DOHH2 (cell line): ENCODE data around the gene PLA2G1B.

ENCODE experiments used
- H3F3A ChIP-seq: fragments of 200-600 bp; sonication (generic), shearing (Covaris generic); 2 replicates; pipeline ENCODE4 v1.6.0; 2016; ENCODE audit warnings: antibody characterized with exemption, mild to moderate bottlenecking; ENCODE audit not compliant: control insufficient read depth, insufficient read depth
- H3K27ac ChIP-seq: fragments of 200-600 bp; sonication (generic); 2 replicates; pipeline ENCODE4 v1.5.1; 2014; ENCODE audit warnings: low read depth, mild to moderate bottlenecking, low read length, moderate library complexity
- H3K27me3 ChIP-seq: fragments of 200-600 bp; sonication (generic); 2 replicates; pipeline ENCODE4 v1.6.1; 2014; ENCODE audit warnings: mild to moderate bottlenecking, low read length, mixed read lengths; ENCODE audit not compliant: control insufficient read depth
- H3K36me3 ChIP-seq: fragments of 200-600 bp; sonication (generic); 2 replicates; pipeline ENCODE4 v1.6.1; 2014; ENCODE audit warnings: mild to moderate bottlenecking, low read length, moderate library complexity, mixed read lengths; ENCODE audit not compliant: control insufficient read depth
- H3K4me1 ChIP-seq: fragments of 200-600 bp; sonication (generic); 2 replicates; pipeline ENCODE4 v1.6.1; 2014; ENCODE audit warnings: mild to moderate bottlenecking, low read length, mixed read lengths; ENCODE audit not compliant: control insufficient read depth
- H3K4me2 ChIP-seq: fragments of 200-600 bp; sonication (generic); 2 replicates; pipeline ENCODE4 v1.6.0; 2014; ENCODE audit warnings: mild to moderate bottlenecking, low read length, moderate library complexity
- H3K4me3 ChIP-seq: fragments of 200-600 bp; sonication (generic); 2 replicates; pipeline ENCODE4 v1.5.1; 2014; ENCODE audit warnings: mild to moderate bottlenecking, low read length, mixed read lengths
- H3K79me2 ChIP-seq: fragments of 200-600 bp; sonication (generic); 2 replicates; pipeline ENCODE4 v1.6.1; 2014; ENCODE audit warnings: mild to moderate bottlenecking, low read length, mixed read lengths; ENCODE audit not compliant: control insufficient read depth
- H3K9me2 ChIP-seq: fragments of 200-600 bp; sonication (generic); replicated peaks from 2 replicates; pipeline ENCODE4 v1.6.1; 2014; ENCODE audit warnings: mild to moderate bottlenecking, low read length, mixed read lengths; ENCODE audit not compliant: control insufficient read depth
- H3K9me3 ChIP-seq: fragments of 200-600 bp; sonication (generic); 2 replicates; pipeline ENCODE4 v1.6.1; 2014; ENCODE audit warnings: antibody characterized with exemption, low read length, mixed read lengths; ENCODE audit not compliant: control insufficient read depth, insufficient read depth
- H4K20me1 ChIP-seq: fragments of 200-600 bp; sonication (generic); 2 replicates; pipeline ENCODE4 v1.6.0; 2014; ENCODE audit warnings: low read depth, mild to moderate bottlenecking, antibody characterized with exemption, low read length, moderate library complexity; ENCODE audit not compliant: control insufficient read depth, insufficient read depth
- CTCF ChIP-seq: fragments of 200-600 bp; sonication (generic); IDR thresholded peaks from one replicate; pipeline ENCODE4 v1.5.1; 2014; ENCODE audit warnings: antibody characterized with exemption, mild to moderate bottlenecking, low read depth, low read length; ENCODE audit not compliant: poor library complexity, severe bottlenecking
- EZH2phosphoT487 ChIP-seq: fragments of 200-600 bp; sonication (generic); IDR thresholded peaks from 2 replicates; pipeline ENCODE4 v1.6.1; 2017; ENCODE audit warnings: borderline replicate concordance, mild to moderate bottlenecking, antibody characterized with exemption, low read length, moderate library complexity, mixed read lengths

Gene PLA2G1B

DNA sequence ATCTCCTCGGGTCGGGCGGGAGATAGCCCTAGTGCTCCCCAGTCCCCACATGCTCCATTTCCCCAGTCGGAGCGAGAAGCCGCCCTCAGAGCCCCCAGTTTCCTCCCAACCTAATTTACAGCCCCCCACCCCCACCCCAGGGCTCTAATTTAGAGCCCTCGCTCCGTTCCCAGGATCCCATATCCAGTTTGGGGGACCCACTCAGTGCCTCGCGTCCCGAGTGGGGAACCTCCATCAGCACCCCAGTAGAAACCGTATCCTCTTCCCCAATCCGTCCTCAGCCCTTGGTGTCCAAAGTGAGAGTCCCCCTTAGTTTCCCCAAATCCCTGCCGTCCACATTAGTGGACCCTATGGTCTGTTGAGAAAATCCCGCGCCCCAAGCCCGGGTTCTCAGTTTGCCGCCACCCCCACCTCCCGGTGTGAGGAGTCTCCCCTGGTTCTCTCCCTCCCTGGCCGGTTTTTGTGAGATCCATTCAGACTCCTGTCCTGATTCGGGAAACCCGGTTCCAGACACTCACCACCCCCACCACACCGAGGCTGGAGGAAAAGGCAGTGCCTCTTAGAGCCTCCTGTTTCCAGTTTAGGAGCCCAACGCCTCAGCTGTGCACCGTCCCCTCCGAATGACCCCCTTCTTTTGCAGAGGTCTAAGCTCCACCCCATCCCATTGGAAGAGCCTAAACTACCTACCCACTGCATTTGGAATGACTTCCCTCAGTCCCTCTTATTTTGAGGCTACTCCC is 42.2 kb upstream of the PLA2G1B start:
- Histone ChIP-seq H3K4me1 (no peaks in the 10 kb centered on the region), H3K27ac (no peak overlapping the region), H3K36me3 (no peaks in the 10 kb centered on the region), H3K9me3 (no peaks in the 10 kb centered on the region), H3K4me2 (no peak overlapping the region), H3K4me3 (no peak overlapping the region), H3K27me3 (peaks cover 53% of the 10 kb centered on the region), H3K9me2 (no peaks in the 10 kb centered on the region), H3K79me2 (no peaks in the 10 kb centered on the region), H3F3A (no peaks in the 10 kb centered on the region), H4K20me1 (no peaks in the 10 kb centered on the region)
- TF ChIP-seq CTCF (no peak), EZH2phosphoT487 (no peak)

- Histone ChIP-seq H3K27me3 (peaks cover 52% of the 10 kb centered on the region), H3K36me3 (no peaks in the 10 kb centered on the region), H3K4me3 (no peak within 1 kb of the TSS), H3K4me1 (no peaks in the 10 kb centered on the region), H3K27ac (no peak within 1 kb of the TSS), H3K4me2 (no peak within 1 kb of the TSS), H3K9me2 (no peaks in the 10 kb centered on the region), H3K9me3 (no peaks in the 10 kb centered on the region), H3K79me2 (no peaks in the 10 kb centered on the region), H4K20me1 (no peaks in the 10 kb centered on the region), H3F3A (no peaks in the 10 kb centered on the region)
- TF ChIP-seq CTCF: no peak
- TF ChIP-seq EZH2phosphoT487: no peak
Measured at GRCh38 chr12:120368789-120369602, 41.4 kb upstream of the PLA2G1B start, which contains the start of gene MSI1. Gene MSI1 (minus strand): TSS chr12:120369164. CDS start chr12:120369091, 73 bp downstream.

DNA sequence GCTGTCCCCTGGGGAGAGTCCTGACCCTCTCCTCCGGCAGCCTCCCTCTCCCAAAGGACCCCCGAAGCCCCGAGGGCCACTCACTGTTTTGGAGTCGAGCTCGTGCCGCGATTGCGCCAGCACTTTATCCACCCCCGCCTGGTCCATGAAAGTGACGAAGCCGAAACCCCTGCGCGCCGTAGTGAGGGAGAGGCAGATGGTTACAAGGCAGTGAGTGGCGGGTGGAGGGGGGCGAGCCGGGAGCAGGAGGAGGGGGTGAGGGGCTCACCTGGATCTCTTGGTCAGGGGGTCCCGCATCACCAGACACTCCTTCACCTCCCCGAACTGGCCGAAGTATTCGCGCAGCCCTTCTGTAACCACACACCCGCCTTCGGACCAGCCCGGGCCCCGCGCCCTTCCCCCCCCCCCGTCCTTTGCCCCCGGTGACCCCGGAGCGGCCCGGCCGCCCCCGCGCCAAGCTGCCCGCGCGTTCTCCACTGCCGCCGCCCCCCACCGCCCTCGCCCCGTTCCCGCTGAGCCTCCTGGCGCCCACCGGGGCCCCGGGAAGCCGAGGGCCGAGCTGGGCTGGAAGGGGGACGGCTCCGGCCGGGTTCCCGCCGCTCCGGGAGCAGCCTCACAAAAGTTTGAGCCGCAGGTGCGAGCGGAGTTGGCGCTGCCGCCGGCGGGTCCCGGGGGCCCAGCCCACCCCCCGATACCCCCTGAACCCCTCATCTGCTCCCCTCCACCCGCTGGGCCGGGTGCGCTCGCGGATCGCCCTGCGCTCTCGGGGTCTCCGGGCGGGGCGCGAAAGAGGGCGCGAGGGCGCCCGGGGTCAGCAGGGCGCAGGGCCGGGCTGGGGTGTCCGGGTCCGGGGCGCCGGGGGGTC is 40.6 kb upstream of the PLA2G1B start:
- Histone ChIP-seq H4K20me1 (no peaks in the 10 kb centered on the region), H3K27me3 (peaks cover 49% of the 10 kb centered on the region), H3K79me2 (no peaks in the 10 kb centered on the region), H3K27ac (no peak overlapping the region), H3K4me1 (no peaks in the 10 kb centered on the region), H3K36me3 (no peaks in the 10 kb centered on the region), H3F3A (no peaks in the 10 kb centered on the region), H3K9me3 (no peaks in the 10 kb centered on the region), H3K9me2 (no peaks in the 10 kb centered on the region), H3K4me2 (no peak overlapping the region), H3K4me3 (no peak overlapping the region)
- TF ChIP-seq CTCF (no peak), EZH2phosphoT487 (no peak)
